HG03139 (cell line): ENCODE measurements around the gene SYPL1.

Source experiments
- ATAC-seq: cut with Tn5 transposase; IDR thresholded peaks from one replicate; pipeline ENCODE4 v1.9.1; 2021; ENCODE audit not compliant: unreplicated experiment

SYPL1 gene

GRCh38 chr7:106054156-106054910 is 57.8 kb downstream of the SYPL1 start:
- no peak for ATAC-seq

DNA sequence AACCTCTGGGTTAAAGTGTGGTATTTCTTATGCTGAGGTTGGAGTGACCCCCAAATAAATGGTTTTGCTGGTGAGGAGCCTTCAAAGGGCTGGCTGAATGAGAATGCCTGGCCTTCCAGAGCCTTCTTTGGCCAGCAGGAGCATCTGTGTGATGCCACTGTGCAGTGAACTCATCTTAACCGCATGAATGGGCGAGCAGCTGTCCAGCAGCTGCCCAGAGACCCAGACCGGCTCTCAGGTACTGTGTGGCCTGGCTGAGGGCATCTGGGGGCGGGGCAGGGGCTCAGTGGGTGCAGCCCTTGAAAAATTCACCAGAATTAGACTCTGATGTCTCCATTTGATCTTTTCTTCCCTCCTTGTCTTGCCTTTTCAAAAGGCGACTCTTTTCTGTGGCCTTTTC is 59.0 kb downstream of the SYPL1 start:
- ATAC-seq, result no peak

GRCh38 chr7:106052681-106053080 is 59.4 kb downstream of the SYPL1 start:
- no peak for ATAC-seq

DNA sequence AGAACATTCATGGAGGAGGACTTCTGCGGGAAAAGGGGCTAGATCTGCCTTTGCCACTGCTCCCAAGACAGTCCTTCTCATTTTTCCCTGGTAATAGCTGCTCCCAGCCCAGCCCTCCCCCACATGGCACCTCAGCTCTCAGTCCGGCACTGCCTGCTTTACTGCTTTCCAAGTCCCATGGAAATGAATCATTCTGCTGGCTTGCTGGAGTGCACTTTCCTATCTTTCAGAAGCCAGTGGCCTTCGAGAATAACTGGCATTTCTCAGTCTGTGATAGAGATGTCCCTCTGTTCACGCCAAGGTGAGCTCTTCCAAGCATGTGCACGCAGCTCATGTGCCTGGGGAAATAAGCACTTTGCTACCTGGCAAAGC is 61.4 kb downstream of the SYPL1 start:
- ATAC-seq, result no peak

- ATAC-seq, result no peak
Measured at GRCh38 chr7:106050002-106050745, 61.9 kb downstream of the SYPL1 start.

GRCh38 chr7:106049139-106049752 is 62.9 kb downstream of the SYPL1 start:
- no peak for ATAC-seq

GRCh38 chr7:106048706-106049020 is 63.4 kb downstream of the SYPL1 start:
- ATAC-seq, result no peak

- no peak for ATAC-seq
Measured at GRCh38 chr7:106047818-106048705, 64.0 kb downstream of the SYPL1 start.

- ATAC-seq, result no peak
Measured at GRCh38 chr7:106047184-106047583, 64.9 kb downstream of the SYPL1 start.

GRCh38 chr7:106045586-106045985 is 66.5 kb downstream of the SYPL1 start:
- ATAC-seq, result no peak

GRCh38 chr7:106045139-106045538 is 67.0 kb downstream of the SYPL1 start:
- ATAC-seq, result no peak

GRCh38 chr7:106042196-106042611 is 69.9 kb downstream of the SYPL1 start:
- no peak for ATAC-seq

DNA sequence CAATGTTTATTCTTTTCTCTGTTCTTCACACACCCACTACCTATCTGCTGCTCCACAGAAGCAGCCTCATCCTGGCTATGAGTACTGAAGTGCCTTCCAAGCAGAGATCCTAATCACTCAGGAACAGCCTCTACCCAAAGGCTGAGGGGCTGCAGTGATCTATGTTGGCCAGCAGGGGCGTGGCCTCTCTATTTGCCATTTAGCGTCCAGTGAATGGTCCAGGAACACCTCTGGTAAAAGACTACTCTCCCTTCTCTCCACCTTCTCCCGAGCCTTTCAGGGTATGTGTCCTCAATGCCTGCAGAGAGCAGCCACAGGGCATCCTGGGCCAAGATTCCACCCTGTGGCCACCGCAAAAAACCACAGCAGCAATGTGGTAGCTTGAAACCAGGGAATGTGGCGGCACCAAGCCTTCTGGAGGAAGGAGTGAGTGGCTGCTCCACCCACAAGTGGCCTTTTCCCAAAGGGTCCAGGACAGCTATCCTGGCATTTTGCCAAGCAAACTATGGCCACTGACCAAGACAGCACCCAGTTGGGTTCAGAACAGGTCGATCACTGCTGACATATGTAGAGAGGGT is 70.9 kb downstream of the SYPL1 start:
- ATAC-seq, result no peak
